H7 (cell line): ENCODE measurements around the gene GDA. TPM values are rescaled to one million over a fixed set of nuclear protein-coding genes. Genes with fewer than 3 reads are reported as not detected.
A peak's percentile ranks its signal among the peaks of the same experiment; 100 is the strongest.

ENCODE experiments used
- DNase-seq: peaks from one replicate; pipeline ENCODE4 v3.0.0; 2012
- H3K27me3 ChIP-seq: 2 replicates; pipeline ENCODE4 v1.6.0; 2011; ENCODE audit warnings: mild to moderate bottlenecking, low read length; ENCODE audit not compliant: control insufficient read depth, insufficient read depth
- H3K36me3 ChIP-seq: replicated peaks from 2 replicates; pipeline ENCODE4 v1.5.1; 2011; ENCODE audit warnings: low read length; ENCODE audit not compliant: control insufficient read depth, insufficient read depth
- H3K4me3 ChIP-seq: 2 replicates; pipeline ENCODE4 v1.5.1; 2011; ENCODE audit warnings: low read depth, mild to moderate bottlenecking, control low read depth, low read length, moderate library complexity; ENCODE audit not compliant: insufficient read depth
- total RNA-seq: library from RNA; depleted of rRNA; stranded (reverse); fragments of >200 nt; shearing (Covaris generic); gene quantifications from 2 replicates; pipeline ENCODE4 v1.2.3, GENCODE V29; 2014

The GDA gene
- total RNA-seq, 1 experiment from 2014 or later = 3.1 TPM

DNA sequence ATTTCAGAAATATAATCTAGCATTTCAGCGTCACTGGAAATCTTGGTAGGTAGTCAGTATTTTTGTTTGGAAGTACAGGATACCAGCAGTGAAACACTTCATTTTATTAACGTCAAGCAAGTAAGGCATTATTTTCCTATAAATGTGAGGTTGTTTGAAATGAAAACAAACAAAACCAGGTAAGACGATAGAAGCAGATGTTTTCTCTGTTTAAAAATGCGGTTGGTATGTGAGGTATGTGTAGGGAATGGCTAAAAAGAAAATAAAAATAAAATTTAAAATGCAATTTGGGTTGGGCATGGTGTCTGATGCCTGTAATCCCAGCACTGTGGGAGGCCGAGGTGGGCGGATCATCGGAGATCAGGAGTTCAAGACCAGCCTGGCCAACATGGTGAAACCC is 16.1 kb downstream of the GDA start:
- no peaks in the 10 kb centered on the region for H3K36me3 ChIP-seq
- no peaks in the 10 kb centered on the region for H3K27me3 ChIP-seq
- H3K4me3 ChIP-seq = no peak overlapping the region
- DNase-seq = no peak

DNA sequence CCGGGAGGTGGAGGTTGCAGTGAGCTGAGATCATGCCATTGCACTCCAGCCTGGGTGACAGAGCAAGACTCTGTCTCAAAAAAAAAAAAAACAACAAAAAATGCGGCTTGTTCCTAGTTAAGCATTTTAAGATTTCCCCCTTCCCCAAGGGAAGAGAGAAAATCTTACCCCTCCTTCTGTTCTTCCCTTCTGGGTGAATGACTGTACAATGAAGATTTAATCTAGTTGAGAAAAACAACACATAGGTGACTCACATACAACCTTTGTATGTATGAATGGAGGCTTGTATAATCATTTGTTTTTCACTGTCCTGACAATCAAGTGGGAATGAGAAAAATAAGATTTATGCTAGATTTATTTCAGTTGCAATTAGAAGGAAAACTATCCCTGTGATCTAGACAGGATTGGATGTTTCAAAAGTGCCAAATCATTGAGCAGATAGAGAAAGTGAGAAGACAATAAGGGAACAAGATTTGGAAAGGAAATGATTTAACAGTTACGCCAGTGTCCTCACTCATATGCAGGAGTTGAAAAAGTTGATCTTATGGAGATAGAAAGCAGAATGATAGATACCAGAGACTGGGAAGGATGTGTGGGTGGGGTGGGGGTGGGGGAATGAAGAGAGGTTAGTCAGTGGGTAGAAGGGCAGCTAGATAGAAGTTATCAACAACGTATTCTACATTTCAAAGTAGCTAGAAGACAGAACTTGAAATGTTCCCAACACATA is 16.7 kb downstream of the GDA start:
- H3K4me3 ChIP-seq = no peak overlapping the region
- no peaks in the 10 kb centered on the region for H3K27me3 ChIP-seq
- DNase-seq = no peak
- H3K36me3 ChIP-seq = no peaks in the 10 kb centered on the region

DNA sequence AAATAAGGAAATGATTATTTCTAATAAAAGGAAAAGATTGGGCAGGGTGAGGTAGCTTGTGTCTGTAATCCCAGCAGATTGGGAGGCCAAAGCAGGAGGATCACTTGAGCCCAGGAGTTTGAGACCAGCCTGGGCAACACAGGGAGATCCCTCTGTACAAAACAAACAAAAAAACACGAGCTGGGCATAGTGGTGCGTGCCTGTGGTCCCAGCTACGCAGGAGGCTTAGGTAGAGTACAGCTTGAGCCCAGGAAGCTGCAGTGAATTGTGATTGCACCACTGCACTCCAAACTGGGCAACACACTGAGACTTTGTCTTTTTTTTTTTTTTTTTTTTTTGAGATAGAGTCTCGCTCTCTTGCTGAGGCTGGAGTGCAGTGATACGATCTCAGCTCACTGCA is 18.8 kb downstream of the GDA start:
- no peak overlapping the region for H3K4me3 ChIP-seq
- no peak for DNase-seq
- H3K27me3 ChIP-seq = no peaks in the 10 kb centered on the region
- no peaks in the 10 kb centered on the region for H3K36me3 ChIP-seq

DNA sequence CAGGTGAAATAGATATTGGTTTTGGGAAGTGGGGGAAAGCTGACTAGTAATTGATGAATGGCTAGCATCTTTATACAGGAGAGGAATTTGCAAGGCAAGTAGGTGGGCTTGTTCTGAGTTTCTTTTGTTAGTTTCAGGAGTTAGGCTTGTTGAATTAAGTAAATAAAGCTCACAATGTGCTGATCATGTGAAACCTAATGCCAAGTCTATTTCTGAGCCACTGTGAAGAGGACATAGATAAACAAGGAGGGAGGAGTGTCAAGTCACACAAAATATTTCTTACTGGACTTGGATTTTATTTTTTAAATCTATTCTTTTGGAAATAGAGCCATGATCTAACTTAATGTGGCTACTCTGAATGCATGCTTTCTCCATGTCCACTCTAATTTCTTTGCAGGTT is 19.9 kb downstream of the GDA start:
- no peak overlapping the region for H3K4me3 ChIP-seq
- DNase-seq = no peak
- no peaks in the 10 kb centered on the region for H3K27me3 ChIP-seq
- no peaks in the 10 kb centered on the region for H3K36me3 ChIP-seq

DNA sequence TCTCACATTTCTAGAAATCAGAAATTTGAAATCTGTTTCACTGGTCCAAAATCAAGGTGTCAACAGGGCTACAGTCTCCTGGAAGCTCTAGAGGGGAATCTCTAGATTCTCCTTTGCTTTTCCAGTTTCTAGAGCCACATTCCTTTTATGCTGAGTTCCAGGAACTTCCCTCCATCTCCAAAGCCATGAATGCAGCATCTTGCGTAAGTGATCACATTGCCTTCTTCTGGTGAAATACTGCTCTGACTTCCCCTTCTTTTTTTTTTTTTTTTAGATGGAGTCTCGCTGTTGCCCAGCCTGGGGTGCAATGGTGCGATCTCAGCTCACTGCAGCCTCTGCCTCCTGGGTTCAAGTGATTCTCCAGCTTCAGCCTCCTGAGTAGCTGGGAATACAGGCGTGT is 23.8 kb downstream of the GDA start:
- no peaks in the 10 kb centered on the region for H3K27me3 ChIP-seq
- no peak for DNase-seq
- H3K4me3 ChIP-seq = no peak overlapping the region
- no peaks in the 10 kb centered on the region for H3K36me3 ChIP-seq

DNA sequence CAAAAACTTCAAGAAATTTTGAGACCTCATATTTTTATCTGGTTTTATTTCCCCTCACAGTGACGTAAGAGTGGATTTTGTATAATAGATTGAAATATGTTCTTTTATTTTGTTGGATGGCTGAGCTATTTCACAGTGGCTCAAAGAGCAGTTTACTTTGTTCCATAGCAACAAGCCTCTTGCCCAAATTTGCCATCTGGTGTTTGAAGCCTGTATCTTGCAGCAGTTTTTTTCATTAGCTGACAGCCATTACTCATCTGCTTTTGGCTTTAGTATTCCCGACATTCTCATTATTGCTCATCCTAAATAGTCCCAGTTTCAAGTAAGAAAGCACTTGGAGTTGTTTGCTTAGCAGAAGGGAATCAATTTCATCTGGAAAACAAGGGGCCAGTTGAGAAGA is 36.3 kb downstream of the GDA start:
- H3K27me3 ChIP-seq = no peaks in the 10 kb centered on the region
- DNase-seq = no peak
- H3K36me3 ChIP-seq = no peaks in the 10 kb centered on the region
- no peak overlapping the region for H3K4me3 ChIP-seq

DNA sequence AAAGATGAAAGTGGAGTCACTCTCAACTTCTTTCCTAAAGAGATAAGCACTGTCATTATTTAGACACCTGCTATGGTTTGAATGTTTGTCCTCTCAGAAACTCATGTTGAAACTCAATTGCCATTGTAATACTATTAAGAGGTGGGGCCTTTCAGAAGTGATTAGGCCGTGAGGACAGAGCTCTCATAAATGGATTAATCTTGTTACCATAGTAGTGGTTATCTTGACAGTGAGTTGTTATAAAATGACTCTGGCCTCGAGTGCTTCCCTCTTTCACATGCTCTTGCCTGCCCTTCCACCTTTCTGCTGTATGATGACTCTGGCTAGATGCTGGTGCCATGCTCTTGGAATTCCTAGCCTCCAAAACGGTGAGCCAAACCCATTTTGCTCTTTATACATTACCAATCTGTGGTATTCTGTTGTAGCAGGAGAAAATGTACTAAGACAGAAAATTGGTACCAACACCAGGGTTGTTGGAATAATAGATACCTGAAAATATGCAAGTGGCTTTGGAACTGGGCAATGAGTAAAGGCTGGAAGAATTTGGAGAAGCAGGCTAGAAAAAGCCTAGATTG is 38.0 kb downstream of the GDA start:
- H3K27me3 ChIP-seq = no peaks in the 10 kb centered on the region
- no peak overlapping the region for H3K4me3 ChIP-seq
- no peaks in the 10 kb centered on the region for H3K36me3 ChIP-seq
- no peak for DNase-seq

DNA sequence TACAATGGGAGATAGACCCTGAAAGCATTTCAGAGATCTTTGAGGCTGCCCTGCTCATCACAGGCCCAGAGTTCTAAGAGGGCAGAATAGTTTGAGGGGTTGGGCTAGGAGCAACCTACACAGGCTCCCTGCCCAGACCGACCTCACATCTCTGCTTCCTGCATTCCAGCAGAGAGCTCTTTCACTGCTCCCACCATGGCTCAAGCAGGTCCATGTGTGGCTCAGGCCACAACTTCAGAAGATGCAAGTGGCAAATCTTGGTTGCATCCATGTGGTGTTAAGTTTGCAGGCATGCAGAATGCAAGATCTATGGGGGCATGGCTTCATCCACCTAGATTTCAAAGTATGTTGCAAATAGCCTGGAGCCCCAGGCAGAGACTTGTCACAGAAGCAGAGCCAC is 39.0 kb downstream of the GDA start:
- H3K4me3 ChIP-seq = no peak overlapping the region
- H3K27me3 ChIP-seq = no peaks in the 10 kb centered on the region
- DNase-seq = no peak
- no peaks in the 10 kb centered on the region for H3K36me3 ChIP-seq

DNA sequence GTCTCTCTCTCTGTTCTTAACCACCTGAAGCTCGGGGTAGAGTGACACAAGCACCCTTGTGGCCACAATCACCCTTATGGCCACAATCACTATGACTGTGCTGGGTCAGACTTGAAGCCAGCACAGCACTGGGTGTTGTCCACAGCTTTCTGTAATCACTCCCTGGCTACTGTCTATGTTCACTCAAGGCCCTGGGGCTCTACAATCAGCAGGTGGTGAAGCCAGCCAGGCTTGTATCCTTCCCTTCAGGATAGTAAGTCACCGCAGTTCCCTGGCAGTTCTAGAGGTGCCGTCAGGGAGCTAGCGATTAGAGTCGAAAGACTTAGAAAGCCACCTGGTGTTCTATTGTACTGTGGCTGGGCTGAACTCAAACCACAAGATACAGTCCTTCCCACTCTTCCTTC is 44.2 kb downstream of the GDA start:
- DNase-seq = no peak
- H3K36me3 ChIP-seq = no peaks in the 10 kb centered on the region

DNA sequence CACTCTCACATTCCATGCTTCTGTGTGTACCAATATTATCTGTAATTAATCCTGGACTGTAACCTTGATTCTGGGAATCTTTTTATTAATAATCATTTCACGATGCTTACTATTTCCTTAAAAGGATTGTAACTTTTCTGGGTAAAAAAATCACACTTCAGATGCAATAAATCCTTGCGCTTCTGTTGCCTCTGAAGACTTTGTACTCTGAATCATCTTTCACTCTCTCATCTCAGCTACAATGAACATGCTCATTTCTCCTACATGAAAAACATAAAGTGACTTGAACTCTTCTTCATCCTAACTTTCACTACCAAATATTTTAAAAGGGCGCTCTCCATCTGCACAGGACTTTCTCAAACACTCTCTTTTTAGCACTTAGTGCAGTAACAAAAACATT is 50.0 kb downstream of the GDA start:
- no peak for DNase-seq
- H3K4me3 ChIP-seq = no peak overlapping the region
- no peaks in the 10 kb centered on the region for H3K27me3 ChIP-seq
- H3K36me3 ChIP-seq = no peaks in the 10 kb centered on the region

More for the DNA sequence above, 44.2 kb downstream of the GDA start:
- Histone ChIP-seq H3K4me3 (no peak overlapping the region), H3K27me3 (no peaks in the 10 kb centered on the region)

DNA sequence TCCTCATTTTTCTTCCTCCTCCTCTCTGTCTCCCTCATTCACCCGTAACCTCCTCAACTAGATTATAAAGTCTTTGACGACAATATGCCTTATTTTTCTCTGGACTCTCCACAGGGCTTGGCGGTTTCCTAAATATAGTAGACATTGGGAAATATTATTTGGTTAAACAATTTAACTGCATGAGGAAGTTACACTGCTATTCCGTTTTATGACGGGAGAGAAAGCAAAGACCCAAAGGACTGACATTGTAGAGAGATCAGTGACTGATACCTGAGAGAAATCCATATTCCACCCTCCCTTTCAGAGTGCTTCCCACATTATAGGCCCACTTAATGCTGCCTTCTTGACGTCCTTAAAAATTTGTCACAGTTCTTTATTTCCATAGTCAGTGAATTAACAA is 51.2 kb downstream of the GDA start:
- Histone ChIP-seq H3K4me3 (no peak overlapping the region), H3K36me3 (no peaks in the 10 kb centered on the region), H3K27me3 (no peaks in the 10 kb centered on the region)
- DNase-seq = no peak

DNA sequence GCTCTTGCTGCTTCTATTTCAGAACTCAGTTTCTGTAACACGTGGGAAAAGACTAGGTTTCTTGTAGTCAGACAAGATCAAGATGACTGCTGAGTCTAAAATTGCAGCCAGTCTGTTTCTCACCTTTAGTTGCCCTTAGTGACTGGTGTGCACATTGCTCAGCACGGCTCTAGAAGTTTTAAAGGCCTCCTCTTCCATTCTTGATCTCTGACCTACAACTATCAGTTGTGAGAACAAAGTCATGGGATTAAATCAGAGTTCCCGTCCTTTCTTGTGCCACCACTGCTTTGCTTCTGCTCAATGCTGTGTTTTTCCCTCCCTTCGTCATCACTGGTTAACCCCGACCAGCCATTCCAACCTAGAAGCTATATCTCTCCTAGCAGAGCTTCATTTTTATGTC is 52.8 kb downstream of the GDA start:
- H3K4me3 ChIP-seq = no peak overlapping the region
- H3K36me3 ChIP-seq = no peaks in the 10 kb centered on the region
- DNase-seq = no peak
- no peaks in the 10 kb centered on the region for H3K27me3 ChIP-seq

DNA sequence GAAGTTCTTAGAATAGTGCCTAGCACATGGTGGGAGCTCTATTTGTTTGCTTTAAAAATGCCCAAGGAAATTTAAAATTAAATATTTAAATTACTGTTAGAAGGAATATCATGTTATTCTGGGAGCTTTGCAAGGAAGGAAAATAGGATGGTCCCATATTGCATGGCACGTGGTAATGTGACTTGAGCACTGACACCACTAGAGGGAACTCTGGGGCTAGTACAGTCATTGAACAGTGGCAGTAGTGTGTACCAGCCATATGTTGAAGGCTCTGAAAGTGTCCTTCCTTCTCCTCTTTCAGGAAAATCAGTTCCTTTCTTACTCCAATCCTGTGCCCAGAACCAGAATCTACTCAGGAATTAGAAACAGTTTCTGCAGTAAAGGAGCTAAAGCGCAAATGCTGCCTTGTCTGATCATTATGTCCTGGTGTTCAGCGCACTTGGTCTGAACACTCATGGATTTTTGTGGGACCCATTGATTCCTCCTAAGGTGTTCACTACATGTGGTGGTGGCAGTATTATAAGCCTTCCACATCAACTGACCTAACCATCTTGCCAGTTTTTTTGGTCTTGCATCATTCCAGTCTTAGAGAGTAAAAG is 54.1 kb downstream of the GDA start:
- Histone ChIP-seq H3K36me3 (no peaks in the 10 kb centered on the region), H3K4me3 (no peak overlapping the region), H3K27me3 (no peaks in the 10 kb centered on the region)
- DNase-seq = peak; percentile 63

DNA sequence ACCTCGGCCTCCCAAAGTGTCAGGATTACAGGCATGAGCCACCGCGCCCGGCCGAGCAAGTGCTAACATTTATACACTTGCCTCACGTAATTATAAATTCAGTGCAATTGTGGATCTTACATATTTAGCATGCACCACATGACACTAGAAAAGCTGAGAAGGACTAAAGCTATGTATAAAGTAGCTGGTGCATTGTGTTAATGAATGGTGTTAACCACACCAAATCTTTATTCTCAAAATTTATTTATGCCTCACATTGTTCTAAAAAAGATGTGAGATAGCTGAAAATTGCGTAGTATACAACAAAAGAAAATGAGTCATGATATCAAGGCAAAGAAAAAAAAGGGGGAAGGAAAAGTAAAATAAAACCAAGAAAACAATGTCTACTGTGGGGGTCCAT is 54.8 kb downstream of the GDA start:
- H3K27me3 ChIP-seq = no peaks in the 10 kb centered on the region
- DNase-seq = no peak

DNA sequence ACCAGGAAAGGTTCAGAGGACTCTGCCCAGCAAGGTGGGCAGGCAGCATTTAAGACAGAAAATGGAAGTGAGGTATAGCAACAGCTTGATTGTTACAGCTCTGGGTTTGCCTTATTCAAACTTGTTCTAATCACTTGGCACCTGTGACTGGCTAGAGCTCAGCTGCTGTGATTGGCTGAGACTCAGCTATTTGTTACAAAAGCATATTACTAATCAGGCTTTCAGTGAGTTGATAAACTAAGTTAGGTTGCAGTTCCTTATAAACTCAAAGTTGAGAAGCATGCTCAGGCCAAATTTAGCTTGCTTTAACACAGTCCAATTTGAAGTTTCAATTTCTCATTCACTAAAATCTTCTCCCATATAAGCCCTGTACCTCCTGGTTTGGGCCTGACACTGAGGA is 56.3 kb downstream of the GDA start:
- H3K4me3 ChIP-seq = no peak overlapping the region
- H3K27me3 ChIP-seq = no peaks in the 10 kb centered on the region
- no peak for DNase-seq
- H3K36me3 ChIP-seq = no peaks in the 10 kb centered on the region

More for the DNA sequence above, 54.8 kb downstream of the GDA start:
- H3K36me3 ChIP-seq = no peaks in the 10 kb centered on the region
- no peak overlapping the region for H3K4me3 ChIP-seq
